ENCODE results near the gene MRPL2.

MRPL2 gene

DNA sequence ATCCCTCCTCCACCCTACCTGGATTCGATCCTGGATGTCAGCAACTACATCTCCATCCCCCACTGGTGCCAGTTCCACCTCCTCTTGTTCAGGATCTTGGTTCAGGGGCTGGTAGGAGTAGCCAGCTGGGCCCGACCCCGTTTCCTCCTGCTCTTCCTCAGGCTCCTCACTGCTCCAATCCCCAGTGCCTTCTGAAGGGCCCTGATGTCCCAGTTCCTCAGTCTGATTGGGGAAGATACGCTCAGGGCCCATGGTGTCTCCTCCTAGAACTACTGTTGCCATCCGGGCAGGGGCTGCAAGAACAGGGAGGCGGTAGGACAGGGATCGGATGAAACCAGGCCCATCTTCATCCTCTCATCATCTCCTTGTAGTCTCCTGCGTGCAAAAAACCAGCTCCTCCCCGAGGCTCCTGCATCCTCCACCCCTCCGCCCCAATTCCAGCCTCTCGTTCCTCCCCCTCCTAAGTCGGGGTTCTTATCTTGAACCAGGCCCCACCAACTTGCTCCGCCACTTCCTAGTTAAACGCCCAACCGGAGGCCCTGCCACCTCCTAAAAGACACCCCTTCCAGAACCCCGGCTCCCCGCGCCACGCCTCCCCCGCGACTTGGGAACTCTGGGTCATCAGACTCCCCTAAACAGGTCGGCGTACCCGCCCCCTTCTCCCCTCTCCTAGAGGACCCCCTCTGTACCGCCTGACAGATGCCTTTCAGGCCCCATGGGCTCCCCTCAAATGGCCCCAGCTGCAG lies 46.0 kb downstream of the MRPL2 start:
- Mint-ChIP-seq H3K36me3 (peaks cover 46% of the 10 kb centered on the region), H3K27ac (peak overlapping the region; percentile 84), H3K9me3 (no peaks in the 10 kb centered on the region), H3K4me3 (peak overlapping the region; percentile 87), H3K27me3 (no peaks in the 10 kb centered on the region), H3K4me1 (peaks cover 57% of the 10 kb centered on the region)
- CTCF ChIA-PET, result interaction anchor here (0.9 to 1.8 kb wide), 4 partner anchors 29 to 41 kb away, joined by 3 to 4 read pairs (median 3); partner anchors contain the start of genes PEX6 and PPP2R5D
- no peak for DNase-seq

DNA sequence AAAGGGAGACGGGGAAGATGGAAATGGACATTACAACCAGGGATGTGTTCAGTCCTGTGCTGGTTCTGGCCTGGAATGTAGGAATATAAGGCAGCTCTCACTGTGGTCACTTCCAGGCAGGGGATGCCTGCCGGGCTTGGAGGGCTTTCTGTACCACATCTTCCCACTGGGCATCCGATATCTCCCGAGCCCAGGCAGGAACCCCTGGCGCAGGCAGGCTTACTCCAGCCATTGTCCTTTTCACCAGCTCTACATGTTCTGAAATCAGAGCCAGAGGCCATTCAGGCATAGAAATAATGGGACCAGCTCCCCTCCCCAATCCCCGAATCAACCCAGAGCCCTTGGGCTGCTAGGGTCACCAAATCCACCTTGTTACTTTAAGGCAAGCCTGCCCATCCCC lies 46.9 kb downstream of the MRPL2 start:
- no peak overlapping the region for H3K27ac Mint-ChIP-seq
- H3K36me3 Mint-ChIP-seq, result peaks cover 42% of the 10 kb centered on the region
- DNase-seq, result no peak
- CTCF ChIA-PET, result interaction anchor here (1.8 kb wide), 1 partner anchor 28 kb away, joined by 4 read pairs; the partner anchor contains the start of gene PPP2R5D
- H3K4me1 Mint-ChIP-seq, result peaks cover 49% of the 10 kb centered on the region
- H3K27me3 Mint-ChIP-seq, result no peaks in the 10 kb centered on the region
- no peaks in the 10 kb centered on the region for H3K9me3 Mint-ChIP-seq
- peak overlapping the region; percentile 87 for H3K4me3 Mint-ChIP-seq

DNA sequence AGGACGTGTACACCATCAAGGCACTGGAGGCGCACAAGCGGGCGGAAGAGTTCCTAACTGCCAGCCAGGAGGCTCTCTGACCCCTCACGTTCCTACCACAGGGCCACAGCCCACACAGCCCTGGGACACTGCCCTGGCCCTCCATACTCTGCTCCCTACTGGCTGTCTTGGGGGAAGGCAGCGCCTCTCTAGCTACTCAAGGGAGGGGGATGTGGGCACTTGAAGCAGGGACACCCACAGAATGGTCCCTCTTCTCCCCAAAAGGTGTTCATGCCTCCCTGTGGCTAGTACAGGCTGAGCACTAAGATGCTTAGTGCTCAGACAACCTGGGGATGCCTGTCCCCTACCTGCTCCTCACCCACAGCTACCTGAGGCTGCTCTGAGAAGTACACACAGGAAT lies 48.0 kb downstream of the MRPL2 start:
- H3K27ac Mint-ChIP-seq, result no peak overlapping the region
- peaks cover 46% of the 10 kb centered on the region for H3K36me3 Mint-ChIP-seq
- no peak for DNase-seq
- H3K4me3 Mint-ChIP-seq, result no peak overlapping the region
- CTCF ChIA-PET, result interaction anchor here (1.0 to 1.8 kb wide), 4 partner anchors 8 to 32 kb away, joined by 3 to 4 read pairs (median 3); partner anchors contain the start of gene PEX6
- H3K27me3 Mint-ChIP-seq, result no peaks in the 10 kb centered on the region
- peaks cover 41% of the 10 kb centered on the region for H3K4me1 Mint-ChIP-seq
- no peaks in the 10 kb centered on the region for H3K9me3 Mint-ChIP-seq

DNA sequence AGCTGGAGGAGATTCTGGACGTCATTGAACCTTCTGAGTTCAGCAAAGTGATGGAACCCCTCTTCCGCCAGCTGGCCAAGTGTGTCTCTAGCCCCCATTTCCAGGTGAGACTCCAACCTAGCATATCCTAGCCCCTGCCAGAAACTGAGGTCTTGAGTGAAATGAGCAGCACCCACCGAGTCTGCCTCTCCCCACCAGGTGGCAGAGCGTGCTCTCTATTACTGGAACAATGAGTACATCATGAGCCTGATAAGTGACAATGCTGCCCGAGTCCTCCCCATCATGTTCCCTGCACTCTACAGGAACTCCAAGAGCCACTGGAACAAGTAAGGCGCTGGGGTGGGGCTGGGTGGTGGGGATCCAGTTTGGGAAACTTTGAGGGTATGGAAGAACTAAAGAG lies 50.1 kb downstream of the MRPL2 start:
- DNase-seq, result peak; percentile 63
- Mint-ChIP-seq H3K4me1 (peaks cover 29% of the 10 kb centered on the region), H3K27me3 (no peaks in the 10 kb centered on the region), H3K36me3 (peaks cover 50% of the 10 kb centered on the region), H3K27ac (no peak overlapping the region), H3K9me3 (no peaks in the 10 kb centered on the region), H3K4me3 (no peak overlapping the region)
- CTCF ChIA-PET, result interaction anchor here (2.6 kb wide), 1 partner anchor 134 kb away, joined by 12 read pairs; no protein-coding TSS in a partner anchor

DNA sequence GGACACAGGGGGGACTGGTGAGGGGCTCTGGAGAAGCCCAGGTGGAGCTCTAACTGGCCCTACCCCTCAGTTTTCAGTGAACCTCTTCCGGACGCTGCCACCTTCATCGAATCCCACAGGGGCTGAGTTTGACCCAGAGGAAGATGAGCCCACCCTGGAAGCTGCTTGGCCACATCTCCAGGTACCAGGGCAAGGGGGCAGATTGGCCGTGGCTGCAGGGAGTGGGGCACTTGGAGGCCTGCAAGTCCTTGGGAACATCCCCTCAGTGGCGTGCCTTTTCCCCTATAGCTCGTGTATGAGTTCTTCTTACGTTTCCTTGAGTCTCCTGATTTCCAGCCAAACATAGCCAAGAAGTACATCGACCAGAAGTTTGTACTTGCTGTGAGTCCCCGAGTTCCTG lies 52.1 kb downstream of the MRPL2 start:
- H3K4me3 Mint-ChIP-seq, result no peak overlapping the region
- H3K4me1 Mint-ChIP-seq, result peaks cover 14% of the 10 kb centered on the region
- H3K36me3 Mint-ChIP-seq, result peaks cover 40% of the 10 kb centered on the region
- H3K27me3 Mint-ChIP-seq, result no peaks in the 10 kb centered on the region
- DNase-seq, result no peak
- CTCF ChIA-PET, result interaction anchor here (2.8 kb wide), 1 partner anchor 137 kb away, joined by 6 read pairs; no protein-coding TSS in a partner anchor
- no peak overlapping the region for H3K27ac Mint-ChIP-seq
- H3K9me3 Mint-ChIP-seq, result no peaks in the 10 kb centered on the region

DNA sequence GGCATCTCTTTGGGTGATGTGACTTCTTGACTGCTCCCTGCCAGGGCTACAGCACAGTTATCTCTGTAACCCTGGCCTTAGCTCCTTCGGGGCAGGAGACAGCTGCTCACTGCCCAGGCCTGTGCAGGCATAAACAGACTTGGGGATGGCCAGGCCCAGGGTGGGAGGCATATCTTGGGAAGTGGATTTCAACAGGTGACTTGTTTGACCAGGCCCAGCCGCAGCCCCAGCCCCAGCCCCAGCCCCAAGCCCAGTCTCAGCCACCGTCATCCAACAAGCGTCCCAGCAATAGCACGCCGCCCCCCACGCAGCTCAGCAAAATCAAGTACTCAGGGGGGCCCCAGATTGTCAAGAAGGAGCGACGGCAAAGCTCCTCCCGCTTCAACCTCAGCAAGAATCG lies 53.0 kb downstream of the MRPL2 start:
- no peak for DNase-seq
- Mint-ChIP-seq H3K4me3 (no peak overlapping the region), H3K9me3 (no peaks in the 10 kb centered on the region), H3K36me3 (peaks cover 33% of the 10 kb centered on the region), H3K27me3 (no peaks in the 10 kb centered on the region), H3K27ac (no peak overlapping the region), H3K4me1 (peaks cover 6% of the 10 kb centered on the region)
- CTCF ChIA-PET, result interaction anchor here (1.0 to 2.8 kb wide), 2 partner anchors 15 to 138 kb away, joined by 3 to 6 read pairs; no protein-coding TSS in a partner anchor

DNA sequence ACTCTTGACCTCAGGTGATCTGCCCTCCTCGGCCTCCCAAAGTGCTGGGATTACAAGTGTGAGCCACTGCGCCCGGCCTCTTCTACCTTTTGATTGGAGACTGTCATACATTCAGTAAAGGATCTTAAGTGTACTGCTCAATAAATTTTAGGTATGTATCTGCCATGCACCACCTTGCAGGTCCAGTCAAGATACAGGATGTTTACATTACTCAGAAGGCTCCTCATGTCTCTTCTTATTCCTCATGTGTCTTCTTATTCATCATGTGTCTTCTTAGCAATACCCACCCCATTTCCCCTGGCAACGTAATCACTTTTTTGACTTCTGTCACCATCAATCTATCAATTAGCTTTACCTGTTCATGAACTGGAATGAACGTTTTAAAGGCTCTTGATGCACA lies 53.4 kb downstream of the MRPL2 start:
- Mint-ChIP-seq H3K9me3 (no peaks in the 10 kb centered on the region), H3K27me3 (no peaks in the 10 kb centered on the region), H3K4me1 (peaks cover 6% of the 10 kb centered on the region), H3K27ac (peak overlapping the region; percentile 62), H3K36me3 (peaks cover 33% of the 10 kb centered on the region), H3K4me3 (no peak overlapping the region)
- CTCF ChIA-PET, result interaction anchor here (1.0 to 2.8 kb wide), 2 partner anchors 14 to 138 kb away, joined by 3 to 6 read pairs; no protein-coding TSS in a partner anchor
- DNase-seq, result no peak

Measured in activated naive CD4-positive, alpha-beta T cell treated with anti-CD3 and anti-CD28 coated beads, Interleukin-2, amount 10 ng/mL, durations not matched to agents 7 days and 5 days (primary cell).